Type B pancreatic cell (in vitro differentiated cells): Measurements from ENCODE around the gene SMOC2. TPM values are rescaled to one million over a fixed set of nuclear protein-coding genes. Genes with fewer than 3 reads are reported as not detected.
"Not testable (repeated sequence)": the region's sequence is repeated elsewhere in the genome, so short reads cannot be mapped to it uniquely, and the experiment has no call there.

Source experiments
- DNase-seq: peaks from one replicate; pipeline ENCODE4 v3.0.0; 2021; ENCODE audit warnings: mixed read lengths; ENCODE audit not compliant: unreplicated experiment; ENCODE audit errors: extremely low spot score
- H3K27ac Mint-ChIP-seq: 2 replicates; pipeline ENCODE4 v1.8.0; 2021; ENCODE audit warnings: mild to moderate bottlenecking, mixed read lengths
- H3K27me3 Mint-ChIP-seq: 2 replicates; pipeline ENCODE4 v1.8.0; 2021; ENCODE audit warnings: mixed read lengths
- H3K36me3 Mint-ChIP-seq: 2 replicates; pipeline ENCODE4 v1.8.0; 2021; ENCODE audit warnings: mixed read lengths
- H3K4me1 Mint-ChIP-seq: one replicate; pipeline ENCODE4 v1.8.0; 2021; ENCODE audit warnings: mixed read lengths; ENCODE audit not compliant: unreplicated experiment
- H3K4me3 Mint-ChIP-seq: 2 replicates; pipeline ENCODE4 v1.8.0; 2021; ENCODE audit warnings: mild to moderate bottlenecking, mixed read lengths
- H3K9me3 Mint-ChIP-seq: 2 replicates; pipeline ENCODE4 v1.8.0; 2021; ENCODE audit warnings: mixed read lengths
- total RNA-seq: library from RNA; stranded (reverse); gene quantifications from 2 replicates; pipeline ENCODE4 v1.2.1, GENCODE V29; 2021; ENCODE audit warnings: low replicate concordance
- TF ChIP-seq, protein P1 (sequence below): fragments of 200-600 bp; sonication (generic); conservative IDR thresholded peaks from 2 replicates; pipeline ENCODE4 v1.5.0; 2021; ENCODE audit warnings: antibody characterized with exemption, mild to moderate bottlenecking

The SMOC2 gene
- total RNA-seq, 1 donor from 2014 or later: 18.9 TPM

DNA sequence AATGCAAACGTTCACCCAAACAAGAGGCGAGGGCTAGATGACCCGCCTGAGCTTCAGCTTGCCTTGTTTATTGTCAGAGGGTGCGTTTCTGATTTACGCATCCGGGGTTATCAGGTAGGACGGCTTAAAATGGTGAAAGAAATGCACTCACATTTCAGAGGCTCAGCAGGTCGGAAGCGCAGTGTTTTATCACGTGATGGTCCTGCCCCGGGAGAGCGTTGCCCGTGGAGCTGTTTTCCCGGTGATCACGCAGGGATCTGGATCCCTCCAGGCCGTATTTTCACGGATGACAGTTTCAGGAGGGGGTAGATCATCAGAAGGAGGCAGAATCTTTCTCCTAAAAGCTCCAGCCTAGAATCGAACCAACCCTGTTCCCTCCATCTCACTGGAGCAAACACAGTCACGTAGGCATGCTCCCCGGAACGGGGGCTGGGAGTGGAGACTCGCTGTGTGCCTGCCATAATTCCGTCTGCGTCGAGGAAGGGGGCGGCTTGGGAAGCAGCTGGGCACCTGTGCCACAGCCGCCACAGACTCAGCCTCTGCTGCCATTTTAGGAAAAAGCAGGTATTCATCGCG, 121.7 kb downstream of the SMOC2 start:
- peaks cover 10% of the 10 kb centered on the region for H3K27me3 Mint-ChIP-seq
- H3K4me3 Mint-ChIP-seq: no peak overlapping the region
- DNase-seq: peak; percentile 40
- peaks cover 7% of the 10 kb centered on the region for H3K4me1 Mint-ChIP-seq
- TF ChIP-seq, protein P1, sequence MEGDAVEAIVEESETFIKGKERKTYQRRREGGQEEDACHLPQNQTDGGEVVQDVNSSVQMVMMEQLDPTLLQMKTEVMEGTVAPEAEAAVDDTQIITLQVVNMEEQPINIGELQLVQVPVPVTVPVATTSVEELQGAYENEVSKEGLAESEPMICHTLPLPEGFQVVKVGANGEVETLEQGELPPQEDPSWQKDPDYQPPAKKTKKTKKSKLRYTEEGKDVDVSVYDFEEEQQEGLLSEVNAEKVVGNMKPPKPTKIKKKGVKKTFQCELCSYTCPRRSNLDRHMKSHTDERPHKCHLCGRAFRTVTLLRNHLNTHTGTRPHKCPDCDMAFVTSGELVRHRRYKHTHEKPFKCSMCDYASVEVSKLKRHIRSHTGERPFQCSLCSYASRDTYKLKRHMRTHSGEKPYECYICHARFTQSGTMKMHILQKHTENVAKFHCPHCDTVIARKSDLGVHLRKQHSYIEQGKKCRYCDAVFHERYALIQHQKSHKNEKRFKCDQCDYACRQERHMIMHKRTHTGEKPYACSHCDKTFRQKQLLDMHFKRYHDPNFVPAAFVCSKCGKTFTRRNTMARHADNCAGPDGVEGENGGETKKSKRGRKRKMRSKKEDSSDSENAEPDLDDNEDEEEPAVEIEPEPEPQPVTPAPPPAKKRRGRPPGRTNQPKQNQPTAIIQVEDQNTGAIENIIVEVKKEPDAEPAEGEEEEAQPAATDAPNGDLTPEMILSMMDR: no peak
- H3K36me3 Mint-ChIP-seq: no peaks in the 10 kb centered on the region
- peaks cover 5% of the 10 kb centered on the region for H3K9me3 Mint-ChIP-seq
- no peak overlapping the region for H3K27ac Mint-ChIP-seq

DNA sequence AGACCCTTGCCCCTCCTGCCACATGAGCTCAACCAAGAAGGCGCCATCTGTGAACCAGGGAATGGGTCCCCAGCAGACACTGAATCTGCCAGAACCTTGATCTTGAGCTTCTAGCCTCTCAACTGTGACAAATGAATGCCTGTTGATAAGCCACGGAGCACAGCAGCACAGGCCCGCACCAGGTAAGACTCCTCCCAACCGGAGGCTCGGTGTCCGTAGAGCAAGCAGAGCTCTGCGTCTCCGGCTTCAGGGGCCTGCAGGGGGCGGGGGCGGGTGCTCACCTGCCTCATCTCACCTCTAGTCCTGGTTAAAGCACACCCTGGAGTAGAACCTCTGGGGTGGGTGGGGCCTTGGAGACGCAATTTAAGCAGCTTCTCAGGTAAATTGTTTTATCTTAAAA, 122.7 kb downstream of the SMOC2 start:
- Mint-ChIP-seq H3K4me3 (no peak overlapping the region), H3K4me1 (peaks cover 6% of the 10 kb centered on the region), H3K36me3 (no peaks in the 10 kb centered on the region), H3K27ac (no peak overlapping the region), H3K9me3 (peaks cover 5% of the 10 kb centered on the region), H3K27me3 (peaks cover 10% of the 10 kb centered on the region)
- DNase-seq: peak; percentile 39
- TF ChIP-seq, protein P1: no peak

DNA sequence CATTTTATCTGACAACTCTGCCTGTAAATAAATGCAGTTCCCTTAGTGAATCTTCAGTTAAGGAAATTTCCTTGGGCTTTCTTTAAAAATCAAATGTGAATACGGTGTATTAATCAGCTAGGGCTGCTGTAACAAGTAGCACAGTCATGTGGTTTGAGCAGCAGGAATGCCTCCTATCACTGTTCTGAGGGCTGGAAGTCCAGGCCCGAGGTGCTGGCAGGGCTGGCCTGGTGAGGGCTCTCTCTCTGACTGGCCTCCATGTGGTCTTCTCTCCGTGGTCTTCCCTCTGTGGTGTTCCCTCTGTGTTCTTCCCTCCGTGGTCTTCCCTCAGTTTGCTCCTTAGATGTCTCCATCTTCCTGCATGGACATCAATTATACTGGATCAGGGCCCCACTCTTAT, 124.1 kb downstream of the SMOC2 start:
- no peak overlapping the region for H3K4me3 Mint-ChIP-seq
- H3K27me3 Mint-ChIP-seq: peaks cover 10% of the 10 kb centered on the region
- H3K27ac Mint-ChIP-seq: no peak overlapping the region
- DNase-seq: no peak
- H3K9me3 Mint-ChIP-seq: peaks cover 5% of the 10 kb centered on the region
- no peaks in the 10 kb centered on the region for H3K36me3 Mint-ChIP-seq
- TF ChIP-seq, protein P1: no peak
- no peaks in the 10 kb centered on the region for H3K4me1 Mint-ChIP-seq

DNA sequence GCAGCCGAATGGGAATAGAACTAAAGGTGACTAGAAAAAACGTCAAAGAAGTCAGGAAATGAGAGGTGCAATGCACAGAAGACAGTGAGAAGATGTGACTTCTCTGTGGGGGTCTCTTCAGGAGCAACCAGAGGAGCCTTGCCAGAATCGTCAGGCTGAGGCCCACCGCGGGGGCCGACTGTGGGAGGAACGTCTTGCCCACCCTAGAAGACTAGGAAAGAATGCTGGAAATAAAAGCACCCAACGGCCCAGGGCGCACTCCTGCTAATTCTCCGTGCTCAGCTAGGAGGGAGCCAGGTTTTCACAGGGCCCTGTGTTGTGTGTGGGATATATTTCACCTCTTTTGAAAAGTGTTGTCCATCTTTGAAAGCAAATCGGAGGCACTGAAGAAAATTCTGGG, 129.2 kb downstream of the SMOC2 start:
- Mint-ChIP-seq H3K36me3 (no peaks in the 10 kb centered on the region), H3K4me3 (no peak overlapping the region), H3K9me3 (peaks cover 3% of the 10 kb centered on the region), H3K27me3 (no peaks in the 10 kb centered on the region), H3K4me1 (peaks cover 5% of the 10 kb centered on the region), H3K27ac (no peak overlapping the region)
- DNase-seq: no peak
- TF ChIP-seq, protein P1: no peak

DNA sequence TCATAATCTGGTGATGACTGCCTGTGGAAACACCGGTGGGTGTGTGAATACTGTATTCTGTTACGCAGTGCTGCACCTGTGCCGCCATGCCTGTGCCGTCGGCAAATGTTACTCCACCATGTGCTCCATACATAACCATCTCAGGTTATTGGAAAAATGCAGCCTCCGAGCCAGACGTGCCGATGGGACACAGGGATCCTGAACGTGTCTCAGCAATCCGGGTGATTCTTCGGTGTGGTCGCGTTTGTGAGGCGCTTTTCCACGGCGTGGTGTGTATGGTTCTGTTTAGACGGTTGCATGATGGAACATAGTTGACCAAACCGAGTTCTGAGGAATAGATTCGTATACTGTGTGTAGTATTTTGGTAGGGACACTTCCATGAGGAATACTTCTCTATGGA, 130.3 kb downstream of the SMOC2 start:
- H3K27me3 Mint-ChIP-seq: no peaks in the 10 kb centered on the region
- H3K9me3 Mint-ChIP-seq: no peaks in the 10 kb centered on the region
- peaks cover 5% of the 10 kb centered on the region for H3K4me1 Mint-ChIP-seq
- TF ChIP-seq, protein P1: no peak
- H3K4me3 Mint-ChIP-seq: no peak overlapping the region
- H3K27ac Mint-ChIP-seq: no peak overlapping the region
- no peaks in the 10 kb centered on the region for H3K36me3 Mint-ChIP-seq
- no peak for DNase-seq

DNA sequence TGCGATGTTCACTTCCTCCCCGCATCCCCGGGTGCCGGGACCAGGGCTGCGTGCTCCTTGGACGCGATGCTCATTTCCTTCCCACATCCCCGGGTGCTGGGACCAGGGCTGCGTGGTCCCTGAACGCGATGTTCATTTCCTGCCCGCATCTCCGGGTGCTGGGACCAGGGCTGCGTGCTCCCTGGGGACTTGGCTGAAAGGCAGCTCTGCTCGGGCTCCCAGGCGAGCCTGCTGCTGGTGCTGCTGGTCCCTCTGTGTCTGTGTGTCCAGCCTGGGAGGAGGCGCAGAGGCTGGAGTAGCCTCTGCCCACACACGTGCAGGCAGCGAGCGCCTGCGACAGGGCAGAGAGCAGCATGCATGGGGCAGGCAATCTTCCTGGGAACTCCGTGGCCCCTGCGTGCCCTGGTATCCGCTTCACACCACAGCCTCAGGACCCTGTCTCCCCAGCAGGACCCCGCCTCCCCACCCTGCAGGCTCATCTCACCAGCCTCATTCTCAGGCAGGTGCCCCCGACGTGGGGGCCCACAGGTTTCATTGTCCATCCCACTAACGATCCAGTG, 132.4 kb downstream of the SMOC2 start:
- not testable (repeated sequence) for H3K27ac Mint-ChIP-seq, H3K4me3 Mint-ChIP-seq, DNase-seq, H3K9me3 Mint-ChIP-seq, H3K4me1 Mint-ChIP-seq, H3K36me3 Mint-ChIP-seq, H3K27me3 Mint-ChIP-seq
